ENCODE data around the gene ESYT1. TPM values are rescaled to one million over a fixed set of nuclear protein-coding genes. Genes with fewer than 3 reads are reported as not detected.

ESYT1 gene
- total RNA-seq, 1 experiment from 2014 or later: 107 TPM

DNA sequence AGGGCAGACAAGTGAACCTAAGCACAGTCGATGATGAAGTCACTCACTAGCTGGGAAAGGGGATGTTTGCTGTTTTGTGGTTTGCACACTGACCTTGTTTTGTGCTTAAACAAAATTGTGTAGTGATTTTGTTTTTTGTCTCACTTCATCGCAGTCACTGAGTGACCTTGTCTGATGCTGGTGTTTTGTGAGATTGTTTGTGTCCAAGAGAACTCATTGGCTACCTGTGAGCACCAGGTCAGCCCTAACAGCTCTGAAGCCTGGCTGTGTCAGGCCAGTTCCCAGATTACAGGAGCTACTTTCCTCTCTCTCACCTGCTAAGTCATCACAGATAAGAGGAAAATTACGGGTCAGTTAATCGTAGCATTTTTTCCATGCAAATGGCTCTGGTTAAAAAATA, 3.9 kb upstream of the ESYT1 start:
- H3K27ac ChIP-seq (ENCODE audit: low read depth, low read length, poor library complexity, severe bottlenecking): peak overlapping the region; percentile 8
- H3K4me1 ChIP-seq (ENCODE audit: insufficient read depth, low read length, poor library complexity, severe bottlenecking): peaks cover 30% of the 10 kb centered on the region
- DNase-seq (ENCODE audit: low spot score): no peak
- no peak for TF ChIP-seq EZH2 (IDR thresholded peaks at IDR 0.05; ENCODE audit: borderline replicate concordance, low read depth, low read length, poor library complexity, severe bottlenecking)
- TF ChIP-seq, protein P1, sequence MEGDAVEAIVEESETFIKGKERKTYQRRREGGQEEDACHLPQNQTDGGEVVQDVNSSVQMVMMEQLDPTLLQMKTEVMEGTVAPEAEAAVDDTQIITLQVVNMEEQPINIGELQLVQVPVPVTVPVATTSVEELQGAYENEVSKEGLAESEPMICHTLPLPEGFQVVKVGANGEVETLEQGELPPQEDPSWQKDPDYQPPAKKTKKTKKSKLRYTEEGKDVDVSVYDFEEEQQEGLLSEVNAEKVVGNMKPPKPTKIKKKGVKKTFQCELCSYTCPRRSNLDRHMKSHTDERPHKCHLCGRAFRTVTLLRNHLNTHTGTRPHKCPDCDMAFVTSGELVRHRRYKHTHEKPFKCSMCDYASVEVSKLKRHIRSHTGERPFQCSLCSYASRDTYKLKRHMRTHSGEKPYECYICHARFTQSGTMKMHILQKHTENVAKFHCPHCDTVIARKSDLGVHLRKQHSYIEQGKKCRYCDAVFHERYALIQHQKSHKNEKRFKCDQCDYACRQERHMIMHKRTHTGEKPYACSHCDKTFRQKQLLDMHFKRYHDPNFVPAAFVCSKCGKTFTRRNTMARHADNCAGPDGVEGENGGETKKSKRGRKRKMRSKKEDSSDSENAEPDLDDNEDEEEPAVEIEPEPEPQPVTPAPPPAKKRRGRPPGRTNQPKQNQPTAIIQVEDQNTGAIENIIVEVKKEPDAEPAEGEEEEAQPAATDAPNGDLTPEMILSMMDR (conservative IDR thresholded peaks at IDR 0.05; ENCODE audit: low read depth, low read length): no peak
- BruUV-seq (replicated peaks): no TSS peak
- no peak overlapping the region for H3K4me3 ChIP-seq (ENCODE audit: low read depth, low read length, poor library complexity, severe bottlenecking)
- intact Hi-C loops (cut with micrococcal nuclease; ENCODE audit: unreplicated experiment): no loop called here
- ChIA-PET POLR2A (ENCODE audit: low non-redundant PET) (interaction anchor here (0.6 kb wide), 1 partner anchor 7 kb away, joined by 4 read pairs; the partner anchor contains the start of gene RPL41), CTCF (no interaction called here)
- peaks cover 21% of the 10 kb centered on the region for H3K36me3 ChIP-seq (ENCODE audit: insufficient read depth, low read length, poor library complexity, severe bottlenecking)
- H3K27me3 ChIP-seq (replicated peaks; ENCODE audit: insufficient read depth, low read depth, low read length, poor library complexity): no peaks in the 10 kb centered on the region
- H3K9me3 ChIP-seq (ENCODE audit: low read depth, low read length, poor library complexity, severe bottlenecking): no peaks in the 10 kb centered on the region

DNA sequence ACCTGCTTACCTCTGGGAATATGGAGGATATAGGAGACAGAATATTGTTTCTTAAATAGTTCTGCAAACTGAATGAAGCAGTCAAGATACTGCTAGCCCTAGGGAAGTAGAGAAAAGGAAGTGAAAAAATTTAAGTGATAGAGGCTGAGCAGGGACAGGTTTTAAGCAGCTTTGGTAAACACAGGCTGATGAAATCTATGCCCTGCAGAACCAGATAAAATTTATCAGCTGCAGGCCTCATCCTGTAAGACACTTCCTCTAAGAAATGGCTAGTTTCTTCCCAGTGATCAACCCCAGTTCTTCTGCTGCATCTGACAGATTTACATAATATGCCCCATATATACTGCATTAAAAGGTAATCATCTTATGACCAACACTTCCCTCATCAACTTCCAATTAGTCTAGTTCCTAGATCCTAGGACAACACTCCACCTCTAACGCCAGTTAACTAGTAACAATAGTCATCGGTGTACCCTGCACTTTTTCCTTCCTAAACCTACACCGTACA, 1.3 kb upstream of the ESYT1 start:
- no peak overlapping the region for H3K4me3 ChIP-seq (ENCODE audit: low read depth, low read length, poor library complexity, severe bottlenecking)
- no peak for DNase-seq (ENCODE audit: low spot score)
- intact Hi-C loops (cut with micrococcal nuclease; ENCODE audit: unreplicated experiment): loop anchor here (2.0 kb wide), 1 partner anchor 62 kb away; the partner anchor contains the start of gene SMARCC2
- no peaks in the 10 kb centered on the region for H3K9me3 ChIP-seq (ENCODE audit: low read depth, low read length, poor library complexity, severe bottlenecking)
- TF ChIP-seq, protein P1 (conservative IDR thresholded peaks at IDR 0.05; ENCODE audit: low read depth, low read length): no peak
- no peak for TF ChIP-seq EZH2 (IDR thresholded peaks at IDR 0.05; ENCODE audit: borderline replicate concordance, low read depth, low read length, poor library complexity, severe bottlenecking)
- CTCF ChIA-PET: interaction anchor here (0.6 to 1.3 kb wide), 3 partner anchors 22 to 63 kb away, joined by 3 to 4 read pairs (median 3); partner anchors contain the start of gene SMARCC2
- H3K27me3 ChIP-seq (replicated peaks; ENCODE audit: insufficient read depth, low read depth, low read length, poor library complexity): no peaks in the 10 kb centered on the region
- BruUV-seq (replicated peaks): no TSS peak
- H3K4me1 ChIP-seq (ENCODE audit: insufficient read depth, low read length, poor library complexity, severe bottlenecking): peaks cover 21% of the 10 kb centered on the region
- peak overlapping the region; percentile 76 for H3K27ac ChIP-seq (ENCODE audit: low read depth, low read length, poor library complexity, severe bottlenecking)
- peaks cover 18% of the 10 kb centered on the region for H3K36me3 ChIP-seq (ENCODE audit: insufficient read depth, low read length, poor library complexity, severe bottlenecking)
- POLR2A ChIA-PET (ENCODE audit: low non-redundant PET): no interaction called here

DNA sequence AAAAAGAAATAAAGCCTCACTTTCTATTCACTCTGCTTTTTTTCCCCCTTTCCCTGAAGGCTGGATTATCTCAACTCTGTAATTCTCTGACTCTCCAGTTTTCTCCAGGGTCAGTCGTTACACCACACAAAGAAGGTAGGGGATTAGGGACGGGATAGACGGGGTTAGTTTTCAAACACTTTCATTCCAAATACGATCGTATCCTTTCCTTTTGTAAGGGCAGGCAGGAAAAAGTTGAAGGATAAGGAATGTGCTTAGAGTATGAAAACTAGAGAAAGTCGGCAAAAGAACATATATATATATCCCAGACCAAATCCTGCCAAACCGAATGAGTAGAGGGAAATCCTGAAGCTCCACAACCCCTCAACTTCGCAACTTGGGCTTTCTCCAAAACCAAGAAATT, 581 bp upstream of the ESYT1 start:
- H3K9me3 ChIP-seq (ENCODE audit: low read depth, low read length, poor library complexity, severe bottlenecking): no peaks in the 10 kb centered on the region
- intact Hi-C loops (cut with micrococcal nuclease; ENCODE audit: unreplicated experiment): loop anchor here (2.0 kb wide), 1 partner anchor 61 kb away; the partner anchor contains the start of gene SMARCC2
- peaks cover 21% of the 10 kb centered on the region for H3K4me1 ChIP-seq (ENCODE audit: insufficient read depth, low read length, poor library complexity, severe bottlenecking)
- BruUV-seq (replicated peaks): TSS peak; percentile 99
- CTCF ChIA-PET: interaction anchor here (0.7 to 1.7 kb wide), 4 partner anchors 8 to 337 kb away, joined by 3 to 15 read pairs (median 8); partner anchors contain the start of genes SMARCC2 and ZC3H10
- no peak for DNase-seq (ENCODE audit: low spot score)
- peak overlapping the region; percentile 76 for H3K27ac ChIP-seq (ENCODE audit: low read depth, low read length, poor library complexity, severe bottlenecking)
- POLR2A ChIA-PET (ENCODE audit: low non-redundant PET): interaction anchor here (0.5 to 0.7 kb wide), 3 partner anchors 25 to 374 kb away, joined by 3 to 6 read pairs (median 3); partner anchors contain the start of gene MYL6B
- H3K27me3 ChIP-seq (replicated peaks; ENCODE audit: insufficient read depth, low read depth, low read length, poor library complexity): no peaks in the 10 kb centered on the region
- H3K36me3 ChIP-seq (ENCODE audit: insufficient read depth, low read length, poor library complexity, severe bottlenecking): peaks cover 22% of the 10 kb centered on the region
- H3K4me3 ChIP-seq (ENCODE audit: low read depth, low read length, poor library complexity, severe bottlenecking): peak overlapping the region; percentile 72
- TF ChIP-seq, protein P1 (conservative IDR thresholded peaks at IDR 0.05; ENCODE audit: low read depth, low read length): no peak
- no peak for TF ChIP-seq EZH2 (IDR thresholded peaks at IDR 0.05; ENCODE audit: borderline replicate concordance, low read depth, low read length, poor library complexity, severe bottlenecking)

All from A673 (cell line).